ENCODE results near the gene CSK. TPM values are rescaled to one million over a fixed set of nuclear protein-coding genes. Genes with fewer than 3 reads are reported as not detected.

CSK gene
- polyA plus RNA-seq, 2 of the 4 experiments (the other 2 are of a cell fraction) = 17.8 to 63.0 TPM

DNA sequence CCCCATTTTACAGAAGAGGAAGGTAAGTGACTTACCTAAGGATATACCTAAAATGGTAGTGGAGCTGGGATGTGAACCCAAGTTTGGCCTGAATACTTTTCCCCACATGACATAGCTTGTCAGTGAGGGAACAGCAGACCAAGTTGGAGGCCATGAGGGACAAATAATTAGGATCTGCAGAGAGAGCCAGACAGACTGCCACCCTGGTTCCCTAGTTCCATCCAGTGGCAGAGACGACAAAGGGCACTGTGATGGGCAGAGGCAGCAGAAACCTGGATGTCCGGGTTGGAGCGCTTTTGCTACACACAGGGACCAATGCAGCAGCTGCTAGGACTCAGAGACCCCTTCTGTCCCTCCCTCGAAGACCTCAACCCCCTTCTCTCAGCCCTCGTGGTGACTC, 45.7 kb downstream of the CSK start:
- CTCF ChIA-PET = interaction anchor here (0.6 to 66.7 kb wide), 4 partner anchors 9 to 195 kb away, joined by 3 to 1908 read pairs (median 10); partner anchors contain the start of genes CSK and LMAN1L
- H3K27ac ChIP-seq = no peak overlapping the region
- ATAC-seq (peak in 1 of 2 experiments; percentile 14; a peak in 1 of 6 replicates), FAIRE-seq (no peak), DNase-seq (ENCODE audit: low read depth in 1 of 2, low spot score in 1 of 2) (no peak)
- H3K4me1 ChIP-seq = peaks cover 7% of the 10 kb centered on the region; the same call in 1 of the 3 replicates
- no peaks in the 10 kb centered on the region for H3K9me3 ChIP-seq
- no peak overlapping the region for H3K4me2 ChIP-seq
- POLR2A ChIA-PET = no interaction called here
- H3K4me3 ChIP-seq = no peak overlapping the region
- no peak for TF ChIP-seq ZNF302 (CRISPR knock-in tag; IDR thresholded peaks at IDR 0.05)
- no peak for TF ChIP-seq CHD4 (IDR thresholded peaks at IDR 0.05; ENCODE audit: borderline replicate concordance)
- TF ChIP-seq GATA3 (IDR thresholded peaks at IDR 0.05; ENCODE audit: borderline replicate concordance) = no peak
- no peak for TF ChIP-seq ESRRA (IDR thresholded peaks at IDR 0.05; ENCODE audit: borderline replicate concordance, low read length)
- no peak for TF ChIP-seq CBX2 (IDR thresholded peaks at IDR 0.05; ENCODE audit: borderline replicate concordance, low read depth)
- no peak for TF ChIP-seq CEBPB (IDR thresholded peaks at IDR 0.05)
- TF ChIP-seq MAFK (IDR thresholded peaks at IDR 0.05; ENCODE audit: partially characterized antibody) = no peak
- no peak for TF ChIP-seq RAD21 (conservative IDR thresholded peaks at IDR 0.05 in 1 of 2, IDR thresholded peaks at IDR 0.05 in 1 of 2)
- TF ChIP-seq FOSB (CRISPR knock-in tag; IDR thresholded peaks at IDR 0.05) = no peak
- no peak for TF ChIP-seq KDM1A (IDR thresholded peaks at IDR 0.05; ENCODE audit: low read depth)
- no peak for TF ChIP-seq BHLHE40 (IDR thresholded peaks at IDR 0.05; ENCODE audit: low read depth, low read length)
- no peak for TF ChIP-seq TFCP2L1 (CRISPR knock-in tag; IDR thresholded peaks at IDR 0.05)
- TF ChIP-seq, protein P1, sequence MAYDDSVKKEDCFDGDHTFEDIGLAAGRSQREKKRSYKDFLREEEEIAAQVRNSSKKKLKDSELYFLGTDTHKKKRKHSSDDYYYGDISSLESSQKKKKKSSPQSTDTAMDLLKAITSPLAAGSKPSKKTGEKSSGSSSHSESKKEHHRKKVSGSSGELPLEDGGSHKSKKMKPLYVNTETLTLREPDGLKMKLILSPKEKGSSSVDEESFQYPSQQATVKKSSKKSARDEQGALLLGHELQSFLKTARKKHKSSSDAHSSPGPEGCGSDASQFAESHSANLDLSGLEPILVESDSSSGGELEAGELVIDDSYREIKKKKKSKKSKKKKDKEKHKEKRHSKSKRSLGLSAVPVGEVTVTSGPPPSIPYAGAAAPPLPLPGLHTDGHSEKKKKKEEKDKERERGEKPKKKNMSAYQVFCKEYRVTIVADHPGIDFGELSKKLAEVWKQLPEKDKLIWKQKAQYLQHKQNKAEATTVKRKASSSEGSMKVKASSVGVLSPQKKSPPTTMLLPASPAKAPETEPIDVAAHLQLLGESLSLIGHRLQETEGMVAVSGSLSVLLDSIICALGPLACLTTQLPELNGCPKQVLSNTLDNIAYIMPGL (CRISPR knock-in tag; IDR thresholded peaks at IDR 0.05; ENCODE audit: borderline replicate concordance) = no peak
- TF ChIP-seq ZC3H11A (IDR thresholded peaks at IDR 0.05) = no peak
- TF ChIP-seq FOXS1 (CRISPR knock-in tag; IDR thresholded peaks at IDR 0.05) = no peak
- TF ChIP-seq, protein P2, sequence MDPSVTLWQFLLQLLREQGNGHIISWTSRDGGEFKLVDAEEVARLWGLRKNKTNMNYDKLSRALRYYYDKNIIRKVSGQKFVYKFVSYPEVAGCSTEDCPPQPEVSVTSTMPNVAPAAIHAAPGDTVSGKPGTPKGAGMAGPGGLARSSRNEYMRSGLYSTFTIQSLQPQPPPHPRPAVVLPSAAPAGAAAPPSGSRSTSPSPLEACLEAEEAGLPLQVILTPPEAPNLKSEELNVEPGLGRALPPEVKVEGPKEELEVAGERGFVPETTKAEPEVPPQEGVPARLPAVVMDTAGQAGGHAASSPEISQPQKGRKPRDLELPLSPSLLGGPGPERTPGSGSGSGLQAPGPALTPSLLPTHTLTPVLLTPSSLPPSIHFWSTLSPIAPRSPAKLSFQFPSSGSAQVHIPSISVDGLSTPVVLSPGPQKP (IDR thresholded peaks at IDR 0.05; ENCODE audit: low read depth, low read length) = no peak
- WGBS (ENCODE audit: missing lambda C conversion rate) = 21% methylated on average over 5 of the region's 5 CpGs

- POLR2A ChIA-PET = interaction anchor here (1.6 kb wide), 1 partner anchor 109 kb away, joined by 4 read pairs; the partner anchor contains the start of gene COX5A
- Histone ChIP-seq H3K4me1 (peaks cover 7% of the 10 kb centered on the region; the same call in 1 of the 3 replicates), H3K4me2 (no peak overlapping the region), H3K9me3 (no peaks in the 10 kb centered on the region), H3K27ac (no peak overlapping the region), H3K4me3 (no peak overlapping the region)
- DNase-seq (ENCODE audit: low read depth in 1 of 2, low spot score in 1 of 2) (no peak), FAIRE-seq (no peak), ATAC-seq (peak in 1 of 2 experiments; percentile 4; a peak in 1 of 6 replicates)
- TF ChIP-seq EHMT2 (IDR thresholded peaks at IDR 0.05; ENCODE audit: low read depth) = no peak
- TF ChIP-seq ESRRA (IDR thresholded peaks at IDR 0.05; ENCODE audit: borderline replicate concordance, low read length) = no peak
- no peak for TF ChIP-seq PBX3 (IDR thresholded peaks at IDR 0.05)
- TF ChIP-seq, protein P2 (IDR thresholded peaks at IDR 0.05; ENCODE audit: low read depth, low read length) = no peak
- no peak for TF ChIP-seq NFE2L2 (conservative IDR thresholded peaks at IDR 0.05; ENCODE audit: low read length)
- TF ChIP-seq CBX2 (IDR thresholded peaks at IDR 0.05; ENCODE audit: borderline replicate concordance, low read depth) = no peak
- TF ChIP-seq FOSB (CRISPR knock-in tag; IDR thresholded peaks at IDR 0.05) = no peak
- TF ChIP-seq E2F6 (IDR thresholded peaks at IDR 0.05; ENCODE audit: borderline replicate concordance, low read depth) = no peak
- TF ChIP-seq FOXS1 (CRISPR knock-in tag; IDR thresholded peaks at IDR 0.05) = no peak
- no peak for TF ChIP-seq HOXA7 (CRISPR knock-in tag; IDR thresholded peaks at IDR 0.05)
- TF ChIP-seq MAFK (IDR thresholded peaks at IDR 0.05; ENCODE audit: partially characterized antibody) = no peak
- no peak for TF ChIP-seq HOXB13 (CRISPR knock-in tag; IDR thresholded peaks at IDR 0.05; ENCODE audit: low read depth)
- no peak for TF ChIP-seq NR3C1 (IDR thresholded peaks at IDR 0.05)
- TF ChIP-seq, protein P3, sequence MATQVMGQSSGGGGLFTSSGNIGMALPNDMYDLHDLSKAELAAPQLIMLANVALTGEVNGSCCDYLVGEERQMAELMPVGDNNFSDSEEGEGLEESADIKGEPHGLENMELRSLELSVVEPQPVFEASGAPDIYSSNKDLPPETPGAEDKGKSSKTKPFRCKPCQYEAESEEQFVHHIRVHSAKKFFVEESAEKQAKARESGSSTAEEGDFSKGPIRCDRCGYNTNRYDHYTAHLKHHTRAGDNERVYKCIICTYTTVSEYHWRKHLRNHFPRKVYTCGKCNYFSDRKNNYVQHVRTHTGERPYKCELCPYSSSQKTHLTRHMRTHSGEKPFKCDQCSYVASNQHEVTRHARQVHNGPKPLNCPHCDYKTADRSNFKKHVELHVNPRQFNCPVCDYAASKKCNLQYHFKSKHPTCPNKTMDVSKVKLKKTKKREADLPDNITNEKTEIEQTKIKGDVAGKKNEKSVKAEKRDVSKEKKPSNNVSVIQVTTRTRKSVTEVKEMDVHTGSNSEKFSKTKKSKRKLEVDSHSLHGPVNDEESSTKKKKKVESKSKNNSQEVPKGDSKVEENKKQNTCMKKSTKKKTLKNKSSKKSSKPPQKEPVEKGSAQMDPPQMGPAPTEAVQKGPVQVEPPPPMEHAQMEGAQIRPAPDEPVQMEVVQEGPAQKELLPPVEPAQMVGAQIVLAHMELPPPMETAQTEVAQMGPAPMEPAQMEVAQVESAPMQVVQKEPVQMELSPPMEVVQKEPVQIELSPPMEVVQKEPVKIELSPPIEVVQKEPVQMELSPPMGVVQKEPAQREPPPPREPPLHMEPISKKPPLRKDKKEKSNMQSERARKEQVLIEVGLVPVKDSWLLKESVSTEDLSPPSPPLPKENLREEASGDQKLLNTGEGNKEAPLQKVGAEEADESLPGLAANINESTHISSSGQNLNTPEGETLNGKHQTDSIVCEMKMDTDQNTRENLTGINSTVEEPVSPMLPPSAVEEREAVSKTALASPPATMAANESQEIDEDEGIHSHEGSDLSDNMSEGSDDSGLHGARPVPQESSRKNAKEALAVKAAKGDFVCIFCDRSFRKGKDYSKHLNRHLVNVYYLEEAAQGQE (IDR thresholded peaks at IDR 0.05) = no peak
- TF ChIP-seq MAZ (IDR thresholded peaks at IDR 0.05; ENCODE audit: borderline replicate concordance, low read depth, low read length) = no peak
- CTCF ChIA-PET = interaction anchor here (0.7 to 66.7 kb wide), 4 partner anchors 11 to 578 kb away, joined by 3 to 1908 read pairs (median 4); partner anchors contain the start of genes CSK and LMAN1L
- WGBS (ENCODE audit: missing lambda C conversion rate) = 20% methylated on average over 6 of the region's 6 CpGs
Measured at GRCh38 chr15:74828835-74829234, 47.0 kb downstream of the CSK start.
